ENCODE results near the gene ERP44. TPM values are rescaled to one million over a fixed set of nuclear protein-coding genes. Genes with fewer than 3 reads are reported as not detected.

The ERP44 gene
- total RNA-seq, 4 donors from 2014 or later, result 7.0 to 10.8 (median 9.7) TPM

- Histone ChIP-seq H3K9me3 (no peaks in the 10 kb centered on the region), H3K4me1 (peaks cover 27 to 38% of the 10 kb centered on the region in 2 donors), H3K27ac (no peak overlapping the region), H3K27me3 (no peaks in the 10 kb centered on the region), H3K36me3 (no peaks in the 10 kb centered on the region), H3K4me3 (no peak overlapping the region)
- intact Hi-C loops (cut with DNase I; ENCODE audit: low total_unique reads), result no loop called here
- TF ChIP-seq POLR2A (IDR thresholded peaks at IDR 0.05) (no peak), CTCF (IDR thresholded peaks at IDR 0.05 in 4 of 5, conservative IDR thresholded peaks at IDR 0.05 in 1 of 5) (no peak)
- ATAC-seq, result no peak
- in situ Hi-C loops (cut with MboI; ENCODE audit: low sequenced_read_pairs in 4 of 4), result no loop called here
- no peak for DNase-seq
Measured at GRCh38 chr9:100090880-100091279, 7.9 kb downstream of the ERP44 start.

GRCh38 chr9:100088202-100088601 lies 10.6 kb downstream of the ERP44 start:
- no peaks in the 10 kb centered on the region for H3K36me3 ChIP-seq
- no peak overlapping the region for H3K4me3 ChIP-seq
- H3K9me3 ChIP-seq, result no peaks in the 10 kb centered on the region
- H3K27ac ChIP-seq, result no peak overlapping the region
- H3K27me3 ChIP-seq, result no peaks in the 10 kb centered on the region
- intact Hi-C loops (cut with DNase I; ENCODE audit: low total_unique reads) (no loop called here), in situ Hi-C loops (cut with MboI; ENCODE audit: low sequenced_read_pairs in 4 of 4) (no loop called here)
- ATAC-seq, result no peak
- no peak for DNase-seq
- TF ChIP-seq CTCF (IDR thresholded peaks at IDR 0.05 in 4 of 5, conservative IDR thresholded peaks at IDR 0.05 in 1 of 5), result no peak
- TF ChIP-seq POLR2A (IDR thresholded peaks at IDR 0.05), result no peak
- peaks cover 35 to 49% of the 10 kb centered on the region in 2 donors for H3K4me1 ChIP-seq

GRCh38 chr9:100087218-100087617 lies 11.6 kb downstream of the ERP44 start:
- no peak for ATAC-seq
- Histone ChIP-seq H3K4me1 (peaks cover 45 to 52% of the 10 kb centered on the region in 2 donors), H3K27ac (no peak overlapping the region), H3K27me3 (no peaks in the 10 kb centered on the region), H3K36me3 (no peaks in the 10 kb centered on the region), H3K9me3 (no peaks in the 10 kb centered on the region), H3K4me3 (no peak overlapping the region)
- DNase-seq, result no peak
- intact Hi-C loops (cut with DNase I; ENCODE audit: low total_unique reads) (no loop called here), in situ Hi-C loops (cut with MboI; ENCODE audit: low sequenced_read_pairs in 4 of 4) (no loop called here)
- TF ChIP-seq POLR2A (IDR thresholded peaks at IDR 0.05) (no peak), CTCF (IDR thresholded peaks at IDR 0.05 in 4 of 5, conservative IDR thresholded peaks at IDR 0.05 in 1 of 5) (no peak)

- H3K27ac ChIP-seq, result no peak overlapping the region
- intact Hi-C loops (cut with DNase I; ENCODE audit: low total_unique reads), result no loop called here
- no peaks in the 10 kb centered on the region for H3K36me3 ChIP-seq
- TF ChIP-seq POLR2A (IDR thresholded peaks at IDR 0.05) (no peak), CTCF (IDR thresholded peaks at IDR 0.05 in 4 of 5, conservative IDR thresholded peaks at IDR 0.05 in 1 of 5) (no peak)
- H3K4me1 ChIP-seq, result peaks cover 49 to 52% of the 10 kb centered on the region in 2 donors
- H3K27me3 ChIP-seq, result no peaks in the 10 kb centered on the region
- no peak for ATAC-seq
- DNase-seq, result no peak
- no peaks in the 10 kb centered on the region for H3K9me3 ChIP-seq
- no peak overlapping the region for H3K4me3 ChIP-seq
- in situ Hi-C loops (cut with MboI; ENCODE audit: low sequenced_read_pairs in 4 of 4), result no loop called here
Measured at GRCh38 chr9:100086097-100086635, 12.6 kb downstream of the ERP44 start.

- ATAC-seq (no peak), DNase-seq (no peak)
- TF ChIP-seq POLR2A (IDR thresholded peaks at IDR 0.05), result no peak
- in situ Hi-C loops (cut with MboI; ENCODE audit: low sequenced_read_pairs in 4 of 4) (no loop called here), intact Hi-C loops (cut with DNase I; ENCODE audit: low total_unique reads) (no loop called here)
- Histone ChIP-seq H3K9me3 (no peaks in the 10 kb centered on the region), H3K27me3 (no peaks in the 10 kb centered on the region), H3K4me1 (peaks cover 49 to 55% of the 10 kb centered on the region in 2 donors), H3K27ac (no peak overlapping the region), H3K36me3 (no peaks in the 10 kb centered on the region), H3K4me3 (no peak overlapping the region)
Measured at GRCh38 chr9:100084734-100085133, 14.1 kb downstream of the ERP44 start.
